Hepatocyte (in vitro differentiated cells): ENCODE results near the gene DELE1.

ENCODE experiments used
- EZH2 ChIP-seq: fragments of 200-600 bp; sonication (generic); IDR thresholded peaks from 2 replicates; pipeline ENCODE4 v1.6.1; 2016; ENCODE audit warnings: antibody characterized with exemption, mild to moderate bottlenecking, borderline replicate concordance
- EZH2phosphoT487 ChIP-seq: fragments of 200-600 bp; sonication (generic); IDR thresholded peaks from one replicate; pipeline ENCODE4 v1.6.1; 2018; ENCODE audit warnings: antibody characterized with exemption, mild to moderate bottlenecking, low read depth, moderate library complexity; ENCODE audit not compliant: unreplicated experiment, severe bottlenecking
- TF ChIP-seq, protein P1 (sequence below): fragments of 200-600 bp; sonication (generic); IDR thresholded peaks from 2 replicates; pipeline ENCODE4 v1.5.1; 2016; ENCODE audit warnings: antibody characterized with exemption, mild to moderate bottlenecking; ENCODE audit not compliant: poor library complexity

DNA sequence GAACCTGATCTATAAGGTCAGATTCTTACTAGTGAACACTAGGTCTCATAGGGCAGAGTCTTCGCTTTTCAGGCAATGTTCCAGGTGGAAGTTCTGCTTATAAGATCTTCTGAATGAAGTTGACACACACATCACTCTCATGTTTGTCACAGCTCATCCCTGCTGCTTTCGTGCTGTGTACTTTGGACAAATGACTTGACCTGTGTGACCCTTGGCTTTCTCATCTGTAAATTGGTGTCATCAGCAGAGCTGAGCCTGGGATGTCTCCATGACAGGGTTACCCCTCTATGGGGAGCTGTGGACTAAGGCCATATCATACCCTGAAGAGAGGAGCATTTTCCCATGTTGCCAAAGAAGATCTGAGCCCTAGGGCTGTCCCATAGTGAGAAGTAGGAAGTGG, 2.8 kb downstream of the DELE1 start:
- TF ChIP-seq, protein P1, sequence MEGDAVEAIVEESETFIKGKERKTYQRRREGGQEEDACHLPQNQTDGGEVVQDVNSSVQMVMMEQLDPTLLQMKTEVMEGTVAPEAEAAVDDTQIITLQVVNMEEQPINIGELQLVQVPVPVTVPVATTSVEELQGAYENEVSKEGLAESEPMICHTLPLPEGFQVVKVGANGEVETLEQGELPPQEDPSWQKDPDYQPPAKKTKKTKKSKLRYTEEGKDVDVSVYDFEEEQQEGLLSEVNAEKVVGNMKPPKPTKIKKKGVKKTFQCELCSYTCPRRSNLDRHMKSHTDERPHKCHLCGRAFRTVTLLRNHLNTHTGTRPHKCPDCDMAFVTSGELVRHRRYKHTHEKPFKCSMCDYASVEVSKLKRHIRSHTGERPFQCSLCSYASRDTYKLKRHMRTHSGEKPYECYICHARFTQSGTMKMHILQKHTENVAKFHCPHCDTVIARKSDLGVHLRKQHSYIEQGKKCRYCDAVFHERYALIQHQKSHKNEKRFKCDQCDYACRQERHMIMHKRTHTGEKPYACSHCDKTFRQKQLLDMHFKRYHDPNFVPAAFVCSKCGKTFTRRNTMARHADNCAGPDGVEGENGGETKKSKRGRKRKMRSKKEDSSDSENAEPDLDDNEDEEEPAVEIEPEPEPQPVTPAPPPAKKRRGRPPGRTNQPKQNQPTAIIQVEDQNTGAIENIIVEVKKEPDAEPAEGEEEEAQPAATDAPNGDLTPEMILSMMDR = no peak
- TF ChIP-seq EZH2phosphoT487 (no peak), EZH2 (no peak)
